Measurements from ENCODE around the gene TGFBR2. TPM values are rescaled to one million over a fixed set of nuclear protein-coding genes. Genes with fewer than 3 reads are reported as not detected.

Gene TGFBR2
- total RNA-seq, 1 experiment from 2014 or later: 22.5 TPM

DNA sequence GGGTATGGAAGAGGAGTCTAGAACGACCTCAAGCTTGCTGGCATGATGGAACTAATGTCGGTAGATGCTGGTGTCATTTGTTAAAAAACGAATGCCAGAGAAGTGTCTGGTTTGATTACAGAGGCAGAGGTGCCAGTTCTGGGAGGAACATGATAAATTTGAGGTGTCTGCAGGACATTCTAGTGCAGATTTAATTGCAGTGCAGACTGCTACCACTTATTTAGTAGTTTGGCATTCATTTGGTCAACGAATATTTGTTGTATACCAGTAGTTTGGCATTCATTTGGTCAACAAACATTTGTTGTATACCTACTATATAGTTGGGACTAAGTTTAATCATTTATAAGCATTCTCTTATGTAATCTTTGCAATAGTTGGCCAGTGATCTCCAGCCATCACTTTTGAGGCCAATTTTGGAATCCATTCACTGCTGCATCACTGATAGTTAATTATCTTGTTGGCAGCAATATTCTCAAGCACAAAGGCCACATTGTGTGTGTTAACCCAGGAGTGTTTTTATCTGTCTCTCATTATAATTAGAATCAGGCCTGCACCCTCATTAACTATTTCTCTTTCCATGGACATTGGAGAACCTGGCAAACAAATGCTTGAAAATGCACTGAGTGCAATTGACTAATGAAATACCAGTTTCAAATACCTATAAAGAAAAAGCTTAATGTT lies 19.5 kb upstream of the TGFBR2 start:
- CTCF ChIA-PET: no interaction called here
- Histone ChIP-seq H2AFZ (ENCODE audit: low read depth, low read length, poor library complexity, severe bottlenecking) (no peak overlapping the region), H3K36me3 (ENCODE audit: control insufficient read depth in 1 of 2, insufficient read depth in 2 of 2, low read length in 2 of 2) (no peaks in the 10 kb centered on the region), H3K79me2 (ENCODE audit: insufficient read depth, low read length) (no peaks in the 10 kb centered on the region), H3K27ac (ENCODE audit: low read depth, low read length) (no peak overlapping the region), H3K4me2 (ENCODE audit: low read length) (no peak overlapping the region), H3K9me3 (ENCODE audit: control insufficient read depth in 1 of 2, insufficient read depth in 1 of 2, low read depth in 1 of 2, low read length in 2 of 2) (no peaks in the 10 kb centered on the region), H4K20me1 (ENCODE audit: insufficient read depth) (no peaks in the 10 kb centered on the region), H3K9me2 (ENCODE audit: insufficient read depth) (no peaks in the 10 kb centered on the region; the same call in 1 of the 2 replicates), H3K4me1 (ENCODE audit: control insufficient read depth in 1 of 2, insufficient read depth in 2 of 2, low read length in 2 of 2) (no peaks in the 10 kb centered on the region; a peak in 1 of 4 replicates), H3K9ac (ENCODE audit: low read length) (no peak overlapping the region), H3K27me3 (ENCODE audit: insufficient read depth, low read length) (no peaks in the 10 kb centered on the region), H3K4me3 (replicated peaks in 1 of 2; ENCODE audit: low read depth in 1 of 2, low read length in 2 of 2) (no peak overlapping the region)
- intact Hi-C loops (cut with micrococcal nuclease): no loop called here
- no TSS peak for BruUV-seq (replicated peaks)
- RAD21 ChIA-PET (ENCODE audit: low non-redundant PET in 1 of 2, low total read pairs in 2 of 2, uncharacterized antibody in 2 of 2, unreplicated experiment in 2 of 2): no interaction called here
- TF ChIP-seq POLR2AphosphoS5 (IDR thresholded peaks at IDR 0.05; ENCODE audit: low read depth, low read length) (no peak), JUND (IDR thresholded peaks at IDR 0.05) (no peak), CBX3 (IDR thresholded peaks at IDR 0.05; ENCODE audit: low read depth) (no peak), EZH2 (IDR thresholded peaks at IDR 0.05) (no peak), EGR1 (IDR thresholded peaks at IDR 0.05; ENCODE audit: low read depth) (no peak), SIN3A (IDR thresholded peaks at IDR 0.05; ENCODE audit: low read depth) (no peak)
- TF ChIP-seq, protein P1, sequence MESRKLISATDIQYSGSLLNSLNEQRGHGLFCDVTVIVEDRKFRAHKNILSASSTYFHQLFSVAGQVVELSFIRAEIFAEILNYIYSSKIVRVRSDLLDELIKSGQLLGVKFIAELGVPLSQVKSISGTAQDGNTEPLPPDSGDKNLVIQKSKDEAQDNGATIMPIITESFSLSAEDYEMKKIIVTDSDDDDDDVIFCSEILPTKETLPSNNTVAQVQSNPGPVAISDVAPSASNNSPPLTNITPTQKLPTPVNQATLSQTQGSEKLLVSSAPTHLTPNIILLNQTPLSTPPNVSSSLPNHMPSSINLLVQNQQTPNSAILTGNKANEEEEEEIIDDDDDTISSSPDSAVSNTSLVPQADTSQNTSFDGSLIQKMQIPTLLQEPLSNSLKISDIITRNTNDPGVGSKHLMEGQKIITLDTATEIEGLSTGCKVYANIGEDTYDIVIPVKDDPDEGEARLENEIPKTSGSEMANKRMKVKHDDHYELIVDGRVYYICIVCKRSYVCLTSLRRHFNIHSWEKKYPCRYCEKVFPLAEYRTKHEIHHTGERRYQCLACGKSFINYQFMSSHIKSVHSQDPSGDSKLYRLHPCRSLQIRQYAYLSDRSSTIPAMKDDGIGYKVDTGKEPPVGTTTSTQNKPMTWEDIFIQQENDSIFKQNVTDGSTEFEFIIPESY (IDR thresholded peaks at IDR 0.05; ENCODE audit: extremely low read depth, insufficient replicate concordance, low read length): no peak
- TF ChIP-seq, protein P2, sequence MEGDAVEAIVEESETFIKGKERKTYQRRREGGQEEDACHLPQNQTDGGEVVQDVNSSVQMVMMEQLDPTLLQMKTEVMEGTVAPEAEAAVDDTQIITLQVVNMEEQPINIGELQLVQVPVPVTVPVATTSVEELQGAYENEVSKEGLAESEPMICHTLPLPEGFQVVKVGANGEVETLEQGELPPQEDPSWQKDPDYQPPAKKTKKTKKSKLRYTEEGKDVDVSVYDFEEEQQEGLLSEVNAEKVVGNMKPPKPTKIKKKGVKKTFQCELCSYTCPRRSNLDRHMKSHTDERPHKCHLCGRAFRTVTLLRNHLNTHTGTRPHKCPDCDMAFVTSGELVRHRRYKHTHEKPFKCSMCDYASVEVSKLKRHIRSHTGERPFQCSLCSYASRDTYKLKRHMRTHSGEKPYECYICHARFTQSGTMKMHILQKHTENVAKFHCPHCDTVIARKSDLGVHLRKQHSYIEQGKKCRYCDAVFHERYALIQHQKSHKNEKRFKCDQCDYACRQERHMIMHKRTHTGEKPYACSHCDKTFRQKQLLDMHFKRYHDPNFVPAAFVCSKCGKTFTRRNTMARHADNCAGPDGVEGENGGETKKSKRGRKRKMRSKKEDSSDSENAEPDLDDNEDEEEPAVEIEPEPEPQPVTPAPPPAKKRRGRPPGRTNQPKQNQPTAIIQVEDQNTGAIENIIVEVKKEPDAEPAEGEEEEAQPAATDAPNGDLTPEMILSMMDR (IDR thresholded peaks at IDR 0.05 in 2 of 3, conservative IDR thresholded peaks at IDR 0.05 in 1 of 3; ENCODE audit: borderline replicate concordance in 1 of 3, insufficient read depth in 1 of 3, low read depth in 2 of 3, low read length in 2 of 3): no peak
- TF ChIP-seq, protein P3, sequence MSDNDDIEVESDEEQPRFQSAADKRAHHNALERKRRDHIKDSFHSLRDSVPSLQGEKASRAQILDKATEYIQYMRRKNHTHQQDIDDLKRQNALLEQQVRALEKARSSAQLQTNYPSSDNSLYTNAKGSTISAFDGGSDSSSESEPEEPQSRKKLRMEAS (IDR thresholded peaks at IDR 0.05): no peak
- ATAC-seq (no peak), DNase-seq (ENCODE audit: low read depth, low spot score) (no peak)
- POLR2A ChIA-PET: no interaction called here
